Nephron (organoid): ENCODE data around the gene TMEM214.

Experiments
- H3K27ac Mint-ChIP-seq, 3 experiments: 2 replicates each; pipeline ENCODE4 v1.8.0; 2020; ENCODE audit warnings: mixed read lengths in 3 of 3, mild to moderate bottlenecking in 2 of 3, moderate library complexity in 1 of 3
- H3K27me3 Mint-ChIP-seq: 2 replicates; pipeline ENCODE4 v1.8.0; 2021; ENCODE audit warnings: low read depth, mild to moderate bottlenecking, moderate library complexity, mixed read lengths
- H3K36me3 Mint-ChIP-seq: 2 replicates; pipeline ENCODE4 v1.8.0; 2020; ENCODE audit warnings: low read depth, mixed read lengths
- H3K4me1 Mint-ChIP-seq: 2 replicates; pipeline ENCODE4 v1.8.0; 2020; ENCODE audit warnings: mixed read lengths
- H3K4me3 Mint-ChIP-seq, 3 experiments: 2 replicates each; pipeline ENCODE4 v1.8.0; 2020; ENCODE audit warnings: mild to moderate bottlenecking in 3 of 3, mixed read lengths in 3 of 3, moderate library complexity in 2 of 3
- H3K9me3 Mint-ChIP-seq: 2 replicates; pipeline ENCODE4 v1.8.0; 2020; ENCODE audit warnings: mixed read lengths
- CTCF ChIP-seq, 3 experiments: fragments of 200-600 bp; sonication (generic); IDR thresholded peaks; one replicate each; pipeline ENCODE4 v1.5.0; 2021; ENCODE audit warnings: antibody characterized with exemption in 3 of 3; ENCODE audit not compliant: unreplicated experiment in 3 of 3

The TMEM214 gene

GRCh38 chr2:27042985-27043634, 10.3 kb downstream of the TMEM214 start:
- TF ChIP-seq CTCF (IDR thresholded peaks at IDR 0.05; ENCODE audit: unreplicated experiment in 3 of 3), result no peak
- Mint-ChIP-seq H3K9me3 (no peaks in the 10 kb centered on the region), H3K27me3 (no peaks in the 10 kb centered on the region), H3K4me3 (no peak overlapping the region), H3K36me3 (peaks cover 29% of the 10 kb centered on the region), H3K27ac (peak overlapping the region in 1 of 3 experiments; percentile 67), H3K4me1 (peaks cover 20% of the 10 kb centered on the region)

GRCh38 chr2:27049422-27050280, 16.9 kb downstream of the TMEM214 start:
- Mint-ChIP-seq H3K4me1 (peaks cover 16% of the 10 kb centered on the region), H3K27ac (peak overlapping the region; percentile 96 to 99 (median 97)), H3K9me3 (no peaks in the 10 kb centered on the region), H3K27me3 (peaks cover 4% of the 10 kb centered on the region), H3K36me3 (peaks cover 16% of the 10 kb centered on the region), H3K4me3 (peak overlapping the region; percentile 97 to 98 (median 97))
- no peak for TF ChIP-seq CTCF (IDR thresholded peaks at IDR 0.05; ENCODE audit: unreplicated experiment in 3 of 3)

GRCh38 chr2:27050281-27050995, 17.7 kb downstream of the TMEM214 start:
- Mint-ChIP-seq H3K4me1 (peaks cover 16% of the 10 kb centered on the region), H3K4me3 (peak overlapping the region; percentile 97 to 98 (median 97)), H3K27ac (peak overlapping the region; percentile 96 to 99 (median 97)), H3K9me3 (no peaks in the 10 kb centered on the region), H3K27me3 (peaks cover 4% of the 10 kb centered on the region), H3K36me3 (peaks cover 24% of the 10 kb centered on the region)
- peak; percentile 49 to 55 (median 51) for TF ChIP-seq CTCF (IDR thresholded peaks at IDR 0.05; ENCODE audit: unreplicated experiment in 3 of 3)

GRCh38 chr2:27050996-27051901, 18.5 kb downstream of the TMEM214 start, which contains the start of gene AGBL5:
TSS of gene AGBL5 (plus strand) at chr2:27051668. CDS start at chr2:27052959, 1,291 bp downstream.
- TF ChIP-seq CTCF (IDR thresholded peaks at IDR 0.05; ENCODE audit: unreplicated experiment in 3 of 3), result no peak
- H3K4me3 Mint-ChIP-seq, result peak within 1 kb of the TSS; percentile 97 to 98 (median 97)
- H3K27ac Mint-ChIP-seq, result peak within 1 kb of the TSS; percentile 96 to 99 (median 97)
- peaks cover 4% of the 10 kb centered on the region for H3K27me3 Mint-ChIP-seq
- H3K9me3 Mint-ChIP-seq, result no peaks in the 10 kb centered on the region
- peaks cover 16% of the 10 kb centered on the region for H3K4me1 Mint-ChIP-seq
- peaks cover 31% of the 10 kb centered on the region for H3K36me3 Mint-ChIP-seq
